ENCODE data around the gene CCBE1.

The CCBE1 gene

GRCh38 chr18:59660366-59660765 lies 36.9 kb downstream of the CCBE1 start:
- Histone ChIP-seq H3K4me3 (ENCODE audit: low read depth, low read length) (no peak overlapping the region), H3K36me3 (no peaks in the 10 kb centered on the region), H3K27me3 (no peaks in the 10 kb centered on the region), H3K4me1 (no peaks in the 10 kb centered on the region), H3K9me3 (no peaks in the 10 kb centered on the region)
- TF ChIP-seq, protein P1, sequence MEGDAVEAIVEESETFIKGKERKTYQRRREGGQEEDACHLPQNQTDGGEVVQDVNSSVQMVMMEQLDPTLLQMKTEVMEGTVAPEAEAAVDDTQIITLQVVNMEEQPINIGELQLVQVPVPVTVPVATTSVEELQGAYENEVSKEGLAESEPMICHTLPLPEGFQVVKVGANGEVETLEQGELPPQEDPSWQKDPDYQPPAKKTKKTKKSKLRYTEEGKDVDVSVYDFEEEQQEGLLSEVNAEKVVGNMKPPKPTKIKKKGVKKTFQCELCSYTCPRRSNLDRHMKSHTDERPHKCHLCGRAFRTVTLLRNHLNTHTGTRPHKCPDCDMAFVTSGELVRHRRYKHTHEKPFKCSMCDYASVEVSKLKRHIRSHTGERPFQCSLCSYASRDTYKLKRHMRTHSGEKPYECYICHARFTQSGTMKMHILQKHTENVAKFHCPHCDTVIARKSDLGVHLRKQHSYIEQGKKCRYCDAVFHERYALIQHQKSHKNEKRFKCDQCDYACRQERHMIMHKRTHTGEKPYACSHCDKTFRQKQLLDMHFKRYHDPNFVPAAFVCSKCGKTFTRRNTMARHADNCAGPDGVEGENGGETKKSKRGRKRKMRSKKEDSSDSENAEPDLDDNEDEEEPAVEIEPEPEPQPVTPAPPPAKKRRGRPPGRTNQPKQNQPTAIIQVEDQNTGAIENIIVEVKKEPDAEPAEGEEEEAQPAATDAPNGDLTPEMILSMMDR (IDR thresholded peaks at IDR 0.05; ENCODE audit: low read depth, low read length), result no peak
- DNase-seq, result no peak

DNA sequence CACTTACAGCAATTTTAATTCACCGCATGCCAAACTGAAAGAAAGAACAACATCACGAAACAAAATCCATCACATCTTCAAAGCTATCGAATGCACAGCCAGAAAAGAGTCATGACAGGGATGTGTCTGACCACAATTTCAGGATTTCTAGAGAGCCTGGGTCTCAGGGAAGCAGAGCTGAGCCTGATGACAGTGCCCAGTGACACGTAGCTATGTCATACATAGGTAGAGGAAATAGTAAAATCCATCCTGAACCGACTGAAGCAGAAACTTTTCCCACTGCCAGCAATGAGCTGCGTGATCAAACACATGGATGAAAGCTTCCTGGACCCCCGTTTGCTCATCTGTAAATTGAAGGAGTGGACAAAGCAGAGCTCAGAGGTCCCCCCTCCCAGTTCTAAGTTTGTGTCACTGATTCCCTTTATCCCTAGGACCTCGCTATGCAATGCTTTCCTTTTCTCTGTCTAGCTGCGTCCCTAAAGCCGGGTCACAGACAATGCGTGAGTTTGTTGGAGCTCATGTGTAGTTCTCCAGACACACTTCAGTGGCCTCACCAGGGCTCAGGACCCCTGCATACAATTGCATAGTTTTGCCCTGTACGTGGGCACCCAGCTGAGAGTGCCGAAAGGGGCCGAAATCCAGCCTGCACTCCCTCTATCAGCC lies 37.6 kb downstream of the CCBE1 start:
- no peaks in the 10 kb centered on the region for H3K9me3 ChIP-seq
- no peak for DNase-seq
- no peaks in the 10 kb centered on the region for H3K4me1 ChIP-seq
- H3K27me3 ChIP-seq, result no peaks in the 10 kb centered on the region
- H3K4me3 ChIP-seq (ENCODE audit: low read depth, low read length), result no peak overlapping the region
- TF ChIP-seq, protein P1 (IDR thresholded peaks at IDR 0.05; ENCODE audit: low read depth, low read length), result no peak
- H3K36me3 ChIP-seq, result no peaks in the 10 kb centered on the region

DNA sequence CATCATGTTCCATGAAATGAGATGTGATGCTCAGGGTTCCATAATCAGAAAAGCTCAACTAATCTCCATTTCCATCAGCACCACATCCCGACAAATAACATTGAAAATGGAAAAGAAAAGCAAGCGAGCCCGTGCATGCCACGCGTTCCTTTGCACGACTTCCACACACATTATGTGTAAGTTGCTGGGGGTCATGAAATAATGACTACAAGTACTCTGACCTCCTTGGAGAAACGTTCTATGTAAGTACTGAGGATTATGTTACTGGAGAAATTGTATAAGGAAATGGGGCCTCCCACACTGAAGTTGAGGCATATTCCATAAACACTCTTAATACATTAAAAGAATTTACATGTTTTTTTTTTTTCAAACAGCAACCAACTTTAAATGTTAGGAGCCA lies 38.3 kb downstream of the CCBE1 start:
- H3K9me3 ChIP-seq, result no peaks in the 10 kb centered on the region
- no peaks in the 10 kb centered on the region for H3K36me3 ChIP-seq
- no peaks in the 10 kb centered on the region for H3K4me1 ChIP-seq
- DNase-seq, result no peak
- TF ChIP-seq, protein P1 (IDR thresholded peaks at IDR 0.05; ENCODE audit: low read depth, low read length), result no peak
- H3K27me3 ChIP-seq, result no peaks in the 10 kb centered on the region
- no peak overlapping the region for H3K4me3 ChIP-seq (ENCODE audit: low read depth, low read length)

- no peaks in the 10 kb centered on the region for H3K36me3 ChIP-seq
- no peaks in the 10 kb centered on the region for H3K4me1 ChIP-seq
- H3K4me3 ChIP-seq (ENCODE audit: low read depth, low read length), result no peak overlapping the region
- no peak for DNase-seq
- H3K27me3 ChIP-seq, result no peaks in the 10 kb centered on the region
- no peaks in the 10 kb centered on the region for H3K9me3 ChIP-seq
- TF ChIP-seq, protein P1 (IDR thresholded peaks at IDR 0.05; ENCODE audit: low read depth, low read length), result no peak
Measured at GRCh38 chr18:59657012-59657411, 40.2 kb downstream of the CCBE1 start.

DNA sequence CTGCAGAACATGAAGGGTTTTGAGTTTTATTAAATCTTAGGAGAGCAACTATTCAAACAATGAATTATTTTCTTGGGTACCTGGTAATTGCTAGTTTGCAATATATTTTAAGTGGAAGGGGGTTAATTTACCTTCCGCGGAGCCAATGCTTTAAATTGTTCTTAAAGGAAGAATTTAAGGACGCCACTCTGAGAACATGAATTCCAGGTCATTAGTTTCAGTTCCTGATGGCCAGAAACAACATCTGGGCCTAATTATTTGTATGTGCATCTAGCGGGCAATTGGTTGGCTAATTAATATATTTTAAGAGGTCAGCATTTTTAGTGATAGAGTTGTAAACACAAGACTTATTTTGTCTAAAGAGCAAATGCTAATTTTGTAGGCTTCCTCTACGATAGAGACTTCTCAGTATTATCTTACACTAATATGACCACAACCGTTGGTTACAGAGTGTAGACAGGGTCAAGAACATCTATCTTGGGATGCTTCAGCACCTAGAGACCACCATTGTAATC lies 40.8 kb downstream of the CCBE1 start:
- TF ChIP-seq, protein P1 (IDR thresholded peaks at IDR 0.05; ENCODE audit: low read depth, low read length), result no peak
- Histone ChIP-seq H3K4me1 (no peaks in the 10 kb centered on the region), H3K9me3 (no peaks in the 10 kb centered on the region), H3K36me3 (no peaks in the 10 kb centered on the region), H3K4me3 (ENCODE audit: low read depth, low read length) (no peak overlapping the region), H3K27me3 (no peaks in the 10 kb centered on the region)
- DNase-seq, result no peak

- Histone ChIP-seq H3K9me3 (no peaks in the 10 kb centered on the region), H3K36me3 (no peaks in the 10 kb centered on the region), H3K4me3 (ENCODE audit: low read depth, low read length) (no peak overlapping the region), H3K4me1 (no peaks in the 10 kb centered on the region), H3K27me3 (no peaks in the 10 kb centered on the region)
- no peak for DNase-seq
- TF ChIP-seq, protein P1 (IDR thresholded peaks at IDR 0.05; ENCODE audit: low read depth, low read length), result no peak
Measured at GRCh38 chr18:59655676-59656075, 41.5 kb downstream of the CCBE1 start.
